Neural cell (in vitro differentiated cells): ENCODE results near the gene MAP4K2. TPM values are rescaled to one million over a fixed set of nuclear protein-coding genes. Genes with fewer than 3 reads are reported as not detected.

Source experiments
- H2AFZ ChIP-seq: fragments of 200-600, 300-800 bp; sonication (generic), shearing (Covaris generic); 2 replicates; pipeline ENCODE4 v1.6.0; 2014; ENCODE audit warnings: low read depth, mild to moderate bottlenecking, antibody characterized with exemption, low read length, moderate library complexity
- H3F3A ChIP-seq: fragments of 200-600 bp; shearing (Covaris generic); 2 replicates; pipeline ENCODE4 v1.6.1; 2016; ENCODE audit warnings: mild to moderate bottlenecking, moderate library complexity, mixed read lengths, antibody characterized with exemption, low read length; ENCODE audit not compliant: insufficient read depth, poor library complexity, severe bottlenecking
- H3K27ac ChIP-seq: fragments of 200-600, 300-800 bp; sonication (generic), shearing (Covaris generic); 2 replicates; pipeline ENCODE4 v1.5.1; 2014; ENCODE audit warnings: mild to moderate bottlenecking, low read length, moderate library complexity
- H3K27me3 ChIP-seq: fragments of 300-800, 200-600 bp; sonication (generic), shearing (Covaris generic); 2 replicates; pipeline ENCODE4 v1.6.0; 2014; ENCODE audit warnings: mild to moderate bottlenecking, low read depth, low read length, moderate library complexity; ENCODE audit not compliant: insufficient read depth
- H3K36me3 ChIP-seq: fragments of 300-800, 200-600 bp; sonication (generic), shearing (Covaris generic); 2 replicates; pipeline ENCODE4 v1.5.1; 2014; ENCODE audit warnings: mild to moderate bottlenecking, antibody characterized with exemption, low read length, moderate library complexity; ENCODE audit not compliant: insufficient read depth
- H3K4me2 ChIP-seq: fragments of 300-800, 200-600 bp; sonication (generic), shearing (Covaris generic); 2 replicates; pipeline ENCODE4 v1.6.0; 2014; ENCODE audit warnings: mild to moderate bottlenecking, low read length
- H3K4me3 ChIP-seq: fragments of 300-800, 200-600 bp; sonication (generic), shearing (Covaris generic); 2 replicates; pipeline ENCODE4 v1.5.1; 2014; ENCODE audit warnings: mild to moderate bottlenecking, low read length, moderate library complexity
- H3K79me2 ChIP-seq: fragments of 200-600 bp; shearing (Covaris generic); replicated peaks from 2 replicates; pipeline ENCODE4 v1.6.0; 2014; ENCODE audit warnings: mild to moderate bottlenecking, low read length, moderate library complexity; ENCODE audit not compliant: insufficient read depth
- H3K9ac ChIP-seq: fragments of 300-800, 200-600 bp; sonication (generic), shearing (Covaris generic); 2 replicates; pipeline ENCODE4 v1.6.1; 2016; ENCODE audit warnings: mild to moderate bottlenecking, low read length, mixed read lengths
- H3K9me2 ChIP-seq: fragments of 200-600 bp; shearing (Covaris generic); 2 replicates; pipeline ENCODE4 v1.6.1; 2016; ENCODE audit warnings: mild to moderate bottlenecking, low read length, mixed read lengths; ENCODE audit not compliant: insufficient read depth
- H3K9me3 ChIP-seq: fragments of 200-600, 300-800 bp; sonication (generic), shearing (Covaris generic); 2 replicates; pipeline ENCODE4 v1.6.1; 2016; ENCODE audit warnings: mild to moderate bottlenecking, mixed run types, low read length, moderate library complexity, mixed read lengths
- H4K20me1 ChIP-seq: fragments of 200-600 bp; shearing (Covaris generic); 2 replicates; pipeline ENCODE4 v1.6.1; 2016; ENCODE audit warnings: mild to moderate bottlenecking, mixed run types; ENCODE audit not compliant: insufficient read depth
- EP300 ChIP-seq: fragments of 450-650 bp; conservative IDR thresholded peaks from 2 replicates; pipeline ENCODE4 v1.6.1; 2014; ENCODE audit warnings: antibody characterized with exemption, mild to moderate bottlenecking, moderate library complexity; ENCODE audit not compliant: poor library complexity, severe bottlenecking
- EZH2 ChIP-seq: fragments of 200-600, 300-800 bp; shearing (Covaris generic), sonication (generic); IDR thresholded peaks from 2 replicates; pipeline ENCODE4 v1.6.1; 2014; ENCODE audit warnings: antibody characterized with exemption, low read length, borderline replicate concordance, mild to moderate bottlenecking; ENCODE audit not compliant: insufficient read depth, poor library complexity, severe bottlenecking
- MXI1 ChIP-seq: fragments of 450-650 bp; conservative IDR thresholded peaks from 2 replicates; pipeline ENCODE4 v1.6.1; 2014; ENCODE audit warnings: antibody characterized with exemption, mild to moderate bottlenecking; ENCODE audit not compliant: poor library complexity, severe bottlenecking
- POLR2AphosphoS5 ChIP-seq: IDR thresholded peaks from 2 replicates; pipeline ENCODE4 v1.6.1; 2012
- RAD21 ChIP-seq: fragments of 450-650 bp; conservative IDR thresholded peaks from 2 replicates; pipeline ENCODE4 v1.6.1; 2014; ENCODE audit warnings: antibody characterized with exemption, mild to moderate bottlenecking, moderate library complexity
- SMC3 ChIP-seq: fragments of 450-650 bp; conservative IDR thresholded peaks from 2 replicates; pipeline ENCODE4 v1.6.1; 2014; ENCODE audit warnings: antibody characterized with exemption, mild to moderate bottlenecking, moderate library complexity; ENCODE audit not compliant: poor library complexity
- TAF1 ChIP-seq: IDR thresholded peaks from 2 replicates; pipeline ENCODE4 v1.6.1; 2012; ENCODE audit warnings: low read depth
- polyA plus RNA-seq: library from polyadenylated mRNA; depleted of rRNA; stranded (reverse); fragments of >200 nt; gene quantifications from 2 replicates; pipeline ENCODE4 v1.2.3, GENCODE V29; 2014
- TF ChIP-seq, protein P1 (sequence below): fragments of 450-650 bp; IDR thresholded peaks from 2 replicates; pipeline ENCODE4 v1.5.1; 2014; ENCODE audit warnings: antibody characterized with exemption, mild to moderate bottlenecking, moderate library complexity; ENCODE audit not compliant: poor library complexity, severe bottlenecking
- TF ChIP-seq, protein P2 (sequence below): IDR thresholded peaks from 2 replicates; pipeline ENCODE4 v1.6.1; 2012; ENCODE audit warnings: borderline replicate concordance

The MAP4K2 gene
- polyA plus RNA-seq, 1 donor from 2014 or later, result 12.4 TPM

DNA sequence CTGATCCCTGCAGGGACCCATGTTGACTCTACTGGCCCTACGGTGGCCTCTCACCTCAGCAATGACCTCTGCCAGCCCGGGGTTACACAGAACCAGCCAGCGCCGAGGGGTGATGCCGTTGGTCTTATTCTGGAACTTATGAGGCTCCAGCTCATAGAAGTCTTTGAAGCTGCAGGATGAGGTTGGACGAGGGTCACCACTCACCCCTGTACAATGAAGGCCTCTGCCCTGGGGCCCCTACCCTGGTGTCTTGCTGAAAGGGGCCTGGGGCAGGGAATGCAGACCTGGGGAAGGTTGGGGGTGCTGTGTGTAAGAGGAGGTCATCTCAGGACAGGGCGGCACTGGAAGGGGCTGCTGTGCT lies 50.0 kb downstream of the MAP4K2 start:
- Histone ChIP-seq H3K9me3 (no peaks in the 10 kb centered on the region), H3K79me2 (no peaks in the 10 kb centered on the region), H3K9me2 (no peaks in the 10 kb centered on the region), H3K9ac (no peak overlapping the region), H3F3A (no peaks in the 10 kb centered on the region), H3K36me3 (no peaks in the 10 kb centered on the region), H3K27me3 (no peaks in the 10 kb centered on the region), H4K20me1 (no peaks in the 10 kb centered on the region), H3K27ac (no peak overlapping the region), H3K4me2 (no peak overlapping the region), H3K4me3 (no peak overlapping the region), H2AFZ (no peak overlapping the region)
- TF ChIP-seq SMC3, result no peak
- TF ChIP-seq, protein P1, sequence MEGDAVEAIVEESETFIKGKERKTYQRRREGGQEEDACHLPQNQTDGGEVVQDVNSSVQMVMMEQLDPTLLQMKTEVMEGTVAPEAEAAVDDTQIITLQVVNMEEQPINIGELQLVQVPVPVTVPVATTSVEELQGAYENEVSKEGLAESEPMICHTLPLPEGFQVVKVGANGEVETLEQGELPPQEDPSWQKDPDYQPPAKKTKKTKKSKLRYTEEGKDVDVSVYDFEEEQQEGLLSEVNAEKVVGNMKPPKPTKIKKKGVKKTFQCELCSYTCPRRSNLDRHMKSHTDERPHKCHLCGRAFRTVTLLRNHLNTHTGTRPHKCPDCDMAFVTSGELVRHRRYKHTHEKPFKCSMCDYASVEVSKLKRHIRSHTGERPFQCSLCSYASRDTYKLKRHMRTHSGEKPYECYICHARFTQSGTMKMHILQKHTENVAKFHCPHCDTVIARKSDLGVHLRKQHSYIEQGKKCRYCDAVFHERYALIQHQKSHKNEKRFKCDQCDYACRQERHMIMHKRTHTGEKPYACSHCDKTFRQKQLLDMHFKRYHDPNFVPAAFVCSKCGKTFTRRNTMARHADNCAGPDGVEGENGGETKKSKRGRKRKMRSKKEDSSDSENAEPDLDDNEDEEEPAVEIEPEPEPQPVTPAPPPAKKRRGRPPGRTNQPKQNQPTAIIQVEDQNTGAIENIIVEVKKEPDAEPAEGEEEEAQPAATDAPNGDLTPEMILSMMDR, result no peak
- no peak for TF ChIP-seq EZH2
- no peak for TF ChIP-seq MXI1
- TF ChIP-seq, protein P2, sequence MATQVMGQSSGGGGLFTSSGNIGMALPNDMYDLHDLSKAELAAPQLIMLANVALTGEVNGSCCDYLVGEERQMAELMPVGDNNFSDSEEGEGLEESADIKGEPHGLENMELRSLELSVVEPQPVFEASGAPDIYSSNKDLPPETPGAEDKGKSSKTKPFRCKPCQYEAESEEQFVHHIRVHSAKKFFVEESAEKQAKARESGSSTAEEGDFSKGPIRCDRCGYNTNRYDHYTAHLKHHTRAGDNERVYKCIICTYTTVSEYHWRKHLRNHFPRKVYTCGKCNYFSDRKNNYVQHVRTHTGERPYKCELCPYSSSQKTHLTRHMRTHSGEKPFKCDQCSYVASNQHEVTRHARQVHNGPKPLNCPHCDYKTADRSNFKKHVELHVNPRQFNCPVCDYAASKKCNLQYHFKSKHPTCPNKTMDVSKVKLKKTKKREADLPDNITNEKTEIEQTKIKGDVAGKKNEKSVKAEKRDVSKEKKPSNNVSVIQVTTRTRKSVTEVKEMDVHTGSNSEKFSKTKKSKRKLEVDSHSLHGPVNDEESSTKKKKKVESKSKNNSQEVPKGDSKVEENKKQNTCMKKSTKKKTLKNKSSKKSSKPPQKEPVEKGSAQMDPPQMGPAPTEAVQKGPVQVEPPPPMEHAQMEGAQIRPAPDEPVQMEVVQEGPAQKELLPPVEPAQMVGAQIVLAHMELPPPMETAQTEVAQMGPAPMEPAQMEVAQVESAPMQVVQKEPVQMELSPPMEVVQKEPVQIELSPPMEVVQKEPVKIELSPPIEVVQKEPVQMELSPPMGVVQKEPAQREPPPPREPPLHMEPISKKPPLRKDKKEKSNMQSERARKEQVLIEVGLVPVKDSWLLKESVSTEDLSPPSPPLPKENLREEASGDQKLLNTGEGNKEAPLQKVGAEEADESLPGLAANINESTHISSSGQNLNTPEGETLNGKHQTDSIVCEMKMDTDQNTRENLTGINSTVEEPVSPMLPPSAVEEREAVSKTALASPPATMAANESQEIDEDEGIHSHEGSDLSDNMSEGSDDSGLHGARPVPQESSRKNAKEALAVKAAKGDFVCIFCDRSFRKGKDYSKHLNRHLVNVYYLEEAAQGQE, result no peak
- no peak for TF ChIP-seq EP300
- no peak for TF ChIP-seq TAF1
- TF ChIP-seq RAD21, result no peak
- no peak for TF ChIP-seq POLR2AphosphoS5

DNA sequence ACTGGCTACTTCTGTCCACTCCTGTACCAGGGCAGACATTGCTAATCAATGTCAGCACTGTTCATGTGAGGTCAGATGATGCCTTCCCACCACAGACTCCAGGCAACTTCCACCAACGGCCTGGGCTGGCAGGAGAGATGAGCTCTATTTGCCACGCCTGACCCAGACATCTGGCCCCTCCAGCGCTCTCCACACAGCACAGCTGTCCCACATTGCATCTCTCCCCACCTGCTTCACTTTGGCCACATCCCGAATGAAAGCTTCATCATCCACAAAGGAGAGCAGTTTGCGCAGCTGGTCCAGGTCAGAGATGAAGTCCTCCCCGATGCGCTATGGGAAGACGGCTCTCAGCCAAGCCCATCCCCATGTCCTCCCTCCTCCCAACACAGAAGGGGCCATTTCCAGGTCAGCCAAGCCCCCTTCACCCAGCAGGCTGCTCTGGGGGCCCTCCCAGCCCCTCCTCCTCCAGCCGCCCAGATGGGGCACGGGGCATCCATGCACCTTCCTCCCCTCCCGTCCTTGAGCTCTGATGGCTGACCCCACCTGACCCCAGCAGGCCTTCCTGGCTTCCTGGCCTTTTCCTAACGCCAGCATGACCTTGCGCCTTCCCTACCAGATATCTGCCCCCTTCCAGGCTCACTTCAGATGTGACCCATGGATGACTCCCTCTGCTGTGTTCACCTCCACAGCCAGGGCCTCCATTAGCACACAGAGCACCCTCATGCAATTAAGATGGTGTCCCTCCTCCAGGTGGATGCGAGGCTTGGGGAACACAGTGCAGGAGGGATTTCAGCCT lies 50.6 kb downstream of the MAP4K2 start:
- Histone ChIP-seq H4K20me1 (no peaks in the 10 kb centered on the region), H3K4me3 (no peak overlapping the region), H3K36me3 (no peaks in the 10 kb centered on the region), H3K9me2 (no peaks in the 10 kb centered on the region), H3F3A (no peaks in the 10 kb centered on the region), H3K9ac (no peak overlapping the region), H3K27me3 (no peaks in the 10 kb centered on the region), H3K79me2 (no peaks in the 10 kb centered on the region), H3K27ac (no peak overlapping the region), H2AFZ (no peak overlapping the region), H3K4me2 (no peak overlapping the region), H3K9me3 (no peaks in the 10 kb centered on the region)
- TF ChIP-seq SMC3 (no peak), RAD21 (no peak), POLR2AphosphoS5 (no peak), MXI1 (no peak), EZH2 (no peak), TAF1 (no peak), EP300 (no peak)
- TF ChIP-seq, protein P2, result no peak
- TF ChIP-seq, protein P1, result no peak
